Suppressor macrophage treated with lipopolysaccharide for 1 hour (primary cell): ENCODE data around the gene KSR2.
"Not testable (repeated sequence)": the region's sequence is repeated elsewhere in the genome, so short reads cannot be mapped to it uniquely, and the experiment has no call there.

ENCODE experiments used
- DNase-seq, 3 donors: peaks; one replicate each; pipeline ENCODE4 v3.0.0-alpha.2; 2020 to 2022

Gene KSR2

GRCh38 chr12:117679776-117680175 lies 289.0 kb downstream of the KSR2 start:
- no peak for DNase-seq

DNA sequence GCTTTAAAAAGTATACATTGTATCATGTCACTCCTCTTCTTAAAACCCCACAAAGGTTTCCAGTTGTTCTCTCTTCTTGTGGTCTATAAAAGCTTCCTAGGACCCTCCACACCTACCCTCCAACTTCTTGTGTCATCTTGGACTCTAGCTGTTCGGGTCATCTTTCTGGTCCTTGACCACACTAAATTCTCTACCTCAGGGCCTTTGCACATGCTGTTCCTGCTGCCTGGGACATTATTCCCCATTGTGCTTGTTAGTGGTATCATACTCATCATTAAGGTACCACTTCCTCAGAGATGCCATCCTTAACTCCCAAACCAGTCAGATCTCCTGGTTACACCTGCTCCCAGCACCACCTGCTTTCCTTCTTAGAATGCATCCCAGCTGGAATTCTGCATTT lies 294.0 kb downstream of the KSR2 start:
- no peak for DNase-seq

DNA sequence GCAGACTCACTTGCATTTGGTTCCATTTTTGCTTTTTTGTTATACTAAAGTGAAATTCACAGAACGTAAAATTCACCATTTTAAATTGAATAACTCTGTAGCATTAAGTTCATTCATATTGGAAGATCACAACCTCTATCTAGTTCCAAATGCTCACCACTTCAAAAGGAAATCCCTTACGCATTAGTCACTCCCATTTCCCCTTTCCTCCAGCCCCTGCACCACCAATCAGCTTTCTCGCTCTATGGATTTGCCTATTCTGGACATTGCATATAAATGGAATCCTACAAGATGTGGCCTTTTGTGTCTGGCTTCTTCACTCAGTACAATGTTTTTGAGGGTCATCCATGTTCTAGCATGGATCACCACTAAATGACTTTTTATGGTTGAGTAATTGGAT lies 294.5 kb downstream of the KSR2 start:
- DNase-seq, result no peak

DNA sequence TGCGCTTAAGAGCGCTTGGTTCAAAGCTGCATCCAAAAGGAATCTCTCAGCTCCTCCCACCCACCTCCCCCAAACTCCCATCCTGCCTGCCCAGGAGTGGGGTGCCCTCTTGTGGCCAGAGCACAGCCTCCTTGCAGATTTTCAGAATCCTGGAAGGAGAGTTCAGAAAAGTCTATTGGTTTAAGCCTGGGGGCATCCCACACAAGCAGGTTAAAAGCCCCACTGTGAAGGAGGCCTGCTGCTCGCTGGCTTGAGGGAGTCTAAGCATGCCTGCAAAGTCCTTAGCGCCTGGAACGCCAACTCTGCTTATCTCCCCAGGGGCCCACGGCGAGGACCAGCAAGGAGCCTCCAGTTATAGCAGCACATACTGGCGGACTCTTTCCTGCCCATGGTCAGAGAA lies 297.1 kb downstream of the KSR2 start:
- peak in 2 of 3 donors; percentile 16 to 35 for DNase-seq

GRCh38 chr12:117664169-117664568 lies 304.6 kb downstream of the KSR2 start:
- DNase-seq, result no peak

DNA sequence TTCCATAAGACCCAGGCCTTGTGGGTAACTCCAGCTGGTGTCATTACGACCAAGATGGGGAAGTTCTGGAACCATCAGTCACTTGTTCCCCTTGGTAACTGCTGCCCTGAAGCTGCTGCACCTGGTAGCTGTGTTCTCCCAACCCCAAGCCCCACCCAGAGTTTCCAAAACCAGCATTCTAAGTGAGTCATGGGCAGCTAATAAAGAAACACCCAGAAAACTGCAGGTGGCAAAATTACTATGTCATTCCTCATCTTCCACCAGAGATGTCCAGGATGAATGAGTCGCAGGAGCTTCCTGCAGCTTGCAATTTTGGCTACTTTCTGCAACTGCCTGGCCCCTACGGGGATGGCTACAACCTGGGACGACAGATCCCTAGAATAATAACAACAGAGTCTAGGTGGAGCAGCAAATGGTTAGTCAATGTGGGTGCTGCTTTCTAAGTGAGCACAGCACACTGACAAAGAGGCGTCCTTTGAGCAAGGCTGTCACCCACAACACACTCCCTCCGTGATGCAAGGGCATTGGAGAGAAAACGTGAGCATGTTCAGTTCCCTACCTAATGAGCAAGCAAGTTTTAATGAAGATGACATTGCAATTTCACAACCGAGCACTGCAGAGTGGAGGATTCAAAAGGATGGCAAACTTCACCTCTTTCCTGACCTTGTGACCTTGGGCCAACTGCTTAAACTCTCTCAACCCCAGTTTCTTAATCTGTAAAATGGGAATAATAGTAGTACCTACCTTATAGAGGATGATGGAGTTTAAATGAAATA lies 306.0 kb downstream of the KSR2 start:
- DNase-seq, result no peak

DNA sequence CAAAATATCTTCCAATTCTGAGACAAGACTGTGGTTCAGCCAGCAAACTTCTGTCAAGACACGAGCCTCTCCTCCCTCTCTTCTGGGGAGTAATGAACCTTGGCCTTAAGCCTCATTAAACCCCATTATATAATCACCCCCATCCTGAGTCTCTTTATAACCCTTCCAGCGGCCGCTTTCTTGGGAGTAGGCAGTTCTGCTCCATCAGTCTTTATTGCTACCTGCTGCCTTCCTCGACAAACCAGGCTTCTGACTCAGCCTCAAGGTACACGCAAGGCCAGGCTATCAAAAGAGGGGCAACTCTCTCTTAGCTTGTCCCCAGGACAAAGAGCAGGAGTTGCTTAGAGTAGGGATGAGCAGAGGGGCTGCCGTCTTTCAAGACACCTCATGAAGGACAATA lies 306.6 kb downstream of the KSR2 start:
- no peak for DNase-seq

- no peak for DNase-seq
These were observed 307.3 kb downstream of the KSR2 start for GRCh38 chr12:117661471-117661870.

DNA sequence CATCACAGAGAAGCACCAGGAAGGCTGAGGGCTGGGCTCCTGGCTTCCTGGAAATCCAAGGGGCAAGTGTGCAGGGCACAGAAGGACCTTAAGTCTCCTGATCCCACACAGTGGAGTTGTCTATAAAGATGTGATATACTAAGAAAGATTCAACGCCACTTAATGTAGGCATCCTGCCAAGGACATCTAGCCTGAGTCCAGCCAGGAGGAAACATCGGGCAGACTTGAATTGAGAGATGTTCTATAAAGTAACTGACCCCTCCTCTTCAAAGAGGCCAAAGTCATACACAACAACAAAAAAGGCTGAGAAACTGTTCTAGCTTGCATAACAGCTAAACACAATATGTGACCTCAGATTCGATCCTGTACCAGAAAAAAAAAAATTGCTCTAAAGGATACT lies 307.9 kb downstream of the KSR2 start:
- DNase-seq, result no peak

GRCh38 chr12:117658226-117658625 lies 310.6 kb downstream of the KSR2 start:
- no peak for DNase-seq

GRCh38 chr12:117649796-117650195 lies 319.0 kb downstream of the KSR2 start:
- DNase-seq, result no peak

DNA sequence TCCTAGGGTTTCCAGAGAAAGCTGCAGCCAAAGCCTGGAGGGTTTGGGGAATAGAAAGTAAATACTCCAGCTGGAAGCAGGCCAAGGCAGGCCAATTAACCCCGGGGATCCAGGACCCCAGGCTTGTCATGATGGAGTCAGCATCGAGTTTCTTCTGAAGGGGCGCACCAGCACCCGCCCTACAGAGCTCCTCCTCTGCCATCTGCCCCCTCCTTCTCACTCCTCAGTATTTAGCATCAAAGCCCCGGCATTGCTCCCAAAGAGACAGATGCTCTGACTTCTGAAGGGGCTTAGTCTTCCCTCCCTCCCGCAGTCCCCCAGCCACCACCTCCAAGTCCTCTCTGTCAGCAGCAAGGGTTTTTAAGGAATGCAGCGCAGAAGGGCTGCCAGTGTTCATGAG lies 322.3 kb downstream of the KSR2 start:
- no peak for DNase-seq

- DNase-seq, result no peak
These were observed 323.3 kb downstream of the KSR2 start for GRCh38 chr12:117645473-117645872.

DNA sequence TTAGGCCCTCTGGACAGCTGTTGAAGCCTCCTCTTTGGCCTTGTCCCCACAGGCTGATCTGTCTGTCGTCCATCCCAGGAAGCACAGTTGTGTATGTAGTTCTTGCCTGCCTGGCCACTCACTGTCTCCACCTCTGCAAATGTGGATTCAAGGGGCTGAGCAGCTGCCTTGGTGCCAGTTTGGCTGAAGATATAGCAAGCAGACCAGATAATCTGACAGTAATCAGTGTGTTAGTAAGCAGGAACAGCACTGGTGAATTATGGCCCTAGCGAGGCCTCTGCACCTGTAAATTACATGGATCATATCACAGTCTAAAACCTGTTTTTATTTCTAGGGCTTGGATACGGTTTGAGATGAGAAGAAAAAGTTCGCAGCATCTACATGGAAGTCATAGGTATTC lies 324.8 kb downstream of the KSR2 start:
- no peak for DNase-seq

DNA sequence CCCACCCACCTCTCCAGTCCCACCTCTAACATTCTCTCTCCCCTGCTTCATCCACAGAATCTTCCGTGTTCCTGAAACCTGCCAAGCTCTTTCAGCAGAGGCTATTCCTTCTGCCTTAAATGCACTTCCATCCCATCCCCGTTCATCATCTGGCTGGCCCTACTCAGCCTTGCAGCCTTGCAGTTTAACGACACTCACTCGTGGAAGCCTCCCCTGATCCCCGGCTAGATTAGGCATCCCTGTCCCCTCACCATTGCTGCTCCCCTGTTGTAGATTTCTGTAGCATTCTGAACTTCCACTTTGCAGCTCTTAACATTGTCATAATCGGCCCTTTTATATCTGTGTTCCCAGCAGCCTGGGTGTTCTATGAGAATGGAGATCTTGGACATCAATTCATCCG lies 326.9 kb downstream of the KSR2 start:
- no peak for DNase-seq

- DNase-seq, result no peak
These were observed 328.3 kb downstream of the KSR2 start for GRCh38 chr12:117640511-117640910.

DNA sequence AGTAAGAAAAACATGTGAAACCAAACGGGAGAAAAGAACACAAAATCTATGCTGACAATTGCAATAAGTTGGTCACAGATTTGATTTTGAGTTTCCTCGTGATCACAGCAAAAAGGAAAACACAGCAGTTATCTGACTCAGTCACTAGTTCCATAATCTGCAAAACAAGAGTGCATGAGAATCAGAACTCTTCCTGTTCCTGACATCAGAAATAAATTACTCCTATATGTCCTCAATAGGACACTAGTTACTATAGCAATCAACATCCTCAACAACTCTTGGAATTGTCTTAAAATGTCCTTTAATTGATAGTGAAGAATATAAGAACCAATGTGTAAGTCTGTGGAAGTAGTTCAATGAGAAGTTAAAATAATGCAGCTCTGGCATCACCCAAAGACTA lies 339.3 kb downstream of the KSR2 start:
- no peak for DNase-seq

- DNase-seq, result not testable (repeated sequence)
These were observed 340.1 kb downstream of the KSR2 start for GRCh38 chr12:117628711-117629110.

DNA sequence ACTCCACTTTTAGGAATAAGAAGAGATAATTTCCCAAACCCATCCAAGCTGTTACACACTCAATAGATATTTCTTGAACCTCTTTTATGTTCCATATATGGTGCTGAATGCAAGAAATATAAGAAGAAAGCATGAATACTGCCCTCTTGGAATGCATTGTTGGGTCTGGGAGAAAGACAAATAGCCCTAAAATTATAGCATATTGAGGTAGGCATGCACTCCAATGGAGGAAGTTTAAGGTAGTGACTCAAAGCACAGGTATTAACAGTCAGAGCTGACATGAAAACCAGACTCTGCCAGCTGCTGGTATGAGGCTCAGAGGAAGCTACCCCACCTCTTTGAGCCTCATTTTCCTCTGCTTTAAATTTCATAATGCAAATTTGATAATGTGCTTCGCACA lies 346.0 kb downstream of the KSR2 start:
- no peak for DNase-seq

- DNase-seq, result no peak
These were observed 346.7 kb downstream of the KSR2 start for GRCh38 chr12:117622087-117622486.

GRCh38 chr12:117607778-117608177 lies 361.0 kb downstream of the KSR2 start:
- no peak for DNase-seq

DNA sequence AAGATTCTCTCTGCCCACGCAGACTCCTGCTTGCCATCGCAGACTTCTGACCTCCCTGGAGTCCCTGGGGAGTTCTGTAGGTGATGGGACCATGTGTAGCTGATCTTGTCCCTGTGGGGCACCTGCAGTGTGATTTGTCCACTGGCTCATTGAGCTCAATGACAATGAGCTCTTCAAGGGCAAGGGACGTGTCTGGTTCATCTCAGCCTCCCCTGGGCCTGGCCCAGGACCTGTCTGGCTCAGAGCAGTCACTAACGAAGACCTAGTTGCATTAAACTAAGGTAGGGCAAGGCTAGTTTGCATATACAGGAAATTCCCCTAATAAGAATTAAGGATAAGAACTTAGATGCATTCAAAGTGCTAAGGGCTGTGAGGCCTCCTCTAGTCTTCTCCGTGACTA lies 361.8 kb downstream of the KSR2 start:
- DNase-seq, result no peak

DNA sequence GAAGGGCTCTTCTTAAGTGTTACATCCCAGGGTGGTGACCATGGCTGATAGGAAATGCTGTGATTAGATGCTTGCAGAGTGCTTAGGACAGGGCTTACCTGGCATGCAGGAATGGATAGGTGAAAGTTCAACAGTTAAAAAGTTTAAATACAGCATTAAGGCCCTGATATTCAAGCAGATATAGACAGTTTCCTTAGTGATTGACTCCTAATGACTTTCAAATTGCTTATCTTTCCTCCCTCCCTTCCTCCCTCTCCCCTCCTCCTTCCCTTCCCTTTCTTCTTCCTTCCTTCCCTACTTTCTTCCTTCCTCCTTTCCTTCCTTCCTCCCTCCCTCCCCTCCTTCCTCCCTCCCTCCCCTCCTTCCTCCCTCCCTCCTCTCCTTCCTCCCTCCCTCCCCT lies 362.8 kb downstream of the KSR2 start:
- no peak for DNase-seq

- DNase-seq, result no peak
These were observed 365.3 kb downstream of the KSR2 start for GRCh38 chr12:117603316-117604113.

DNA sequence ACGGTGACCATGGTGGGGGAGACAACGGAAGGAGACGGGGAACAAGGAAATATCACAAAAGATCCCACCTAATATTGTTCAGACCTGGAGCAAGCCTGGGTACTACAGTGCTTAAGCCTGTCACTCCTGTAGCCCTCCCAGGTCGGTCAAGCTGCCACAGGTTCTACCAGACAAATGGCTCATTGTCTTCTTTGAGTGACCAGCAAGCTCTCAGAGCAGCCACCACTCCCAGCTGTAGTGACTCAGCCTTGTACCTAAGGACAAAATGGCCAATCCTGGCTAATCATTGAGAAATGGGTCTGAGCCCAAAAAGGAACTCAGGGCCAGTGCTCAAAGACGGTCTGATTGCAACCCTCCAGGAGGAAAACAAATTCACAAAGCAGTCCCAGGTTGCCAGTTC lies 368.9 kb downstream of the KSR2 start:
- DNase-seq, result no peak
